BE2C (cell line): ENCODE data around the gene PYGB.

Experiments
- DNase-seq: peaks from one replicate; pipeline ENCODE4 v3.0.0-alpha.2; 2020
- H3K27me3 ChIP-seq: fragments of 250-450 bp; sonication (Bioruptor Pico); 2 replicates; pipeline ENCODE4 v1.5.1; 2020; ENCODE audit warnings: mild to moderate bottlenecking
- H3K36me3 ChIP-seq: fragments of 250-450 bp; sonication (Bioruptor Pico); 2 replicates; pipeline ENCODE4 v1.5.1; 2020; ENCODE audit warnings: mild to moderate bottlenecking
- H3K4me1 ChIP-seq: fragments of 250-450 bp; sonication (Bioruptor Pico); 2 replicates; pipeline ENCODE4 v1.5.1; 2020
- H3K4me3 ChIP-seq: 2 replicates; pipeline ENCODE4 v1.5.1; 2011; ENCODE audit warnings: low read depth, low read length
- H3K9me3 ChIP-seq: fragments of 250-450 bp; sonication (Bioruptor Pico); 2 replicates; pipeline ENCODE4 v1.5.1; 2020
- CTCF ChIP-seq: IDR thresholded peaks from 2 replicates; pipeline ENCODE4 v1.5.1; 2012; ENCODE audit warnings: mild to moderate bottlenecking, low read depth, low read length

Gene PYGB

DNA sequence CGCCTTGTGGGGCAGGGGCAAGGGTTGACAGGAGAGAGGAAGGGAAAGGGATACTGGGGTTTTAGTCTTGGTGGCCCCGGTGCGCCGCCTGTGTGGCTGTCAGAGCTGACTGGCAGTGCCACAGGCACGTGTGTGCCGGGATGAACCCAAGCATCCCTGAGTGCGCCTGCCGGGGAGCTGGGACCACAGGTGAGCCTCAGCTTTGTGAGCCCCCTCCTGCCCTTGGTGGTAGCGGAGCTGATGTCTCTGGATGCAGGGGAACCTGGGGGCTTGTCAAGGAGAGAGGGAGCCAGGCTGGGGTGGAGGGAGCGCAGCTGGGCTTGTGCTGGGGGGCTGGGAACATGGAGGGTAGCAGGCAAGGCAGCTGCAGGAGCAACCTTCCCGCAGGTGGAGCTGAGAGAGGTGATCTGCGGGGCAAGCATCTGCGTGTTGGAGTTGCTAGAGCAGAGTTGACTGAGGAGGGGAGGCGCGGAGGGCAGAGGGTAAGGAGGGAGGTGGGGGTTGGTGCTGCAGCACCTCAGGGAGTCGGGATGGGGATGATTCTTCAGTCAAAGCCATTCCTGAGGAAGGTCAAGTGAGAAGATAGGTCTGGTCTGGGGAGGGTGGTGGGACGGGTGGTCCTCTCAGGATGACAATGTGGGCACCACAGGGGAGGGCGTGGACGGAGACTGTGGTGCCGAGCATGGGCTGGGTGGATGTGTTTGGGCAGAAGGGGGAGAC is 28.1 kb downstream of the PYGB start:
- no peak overlapping the region for H3K4me3 ChIP-seq
- no peaks in the 10 kb centered on the region for H3K27me3 ChIP-seq
- H3K36me3 ChIP-seq = peaks cover 66% of the 10 kb centered on the region
- peaks cover 11% of the 10 kb centered on the region for H3K4me1 ChIP-seq
- peak; percentile 3 for DNase-seq
- TF ChIP-seq CTCF = no peak
- H3K9me3 ChIP-seq = no peaks in the 10 kb centered on the region

DNA sequence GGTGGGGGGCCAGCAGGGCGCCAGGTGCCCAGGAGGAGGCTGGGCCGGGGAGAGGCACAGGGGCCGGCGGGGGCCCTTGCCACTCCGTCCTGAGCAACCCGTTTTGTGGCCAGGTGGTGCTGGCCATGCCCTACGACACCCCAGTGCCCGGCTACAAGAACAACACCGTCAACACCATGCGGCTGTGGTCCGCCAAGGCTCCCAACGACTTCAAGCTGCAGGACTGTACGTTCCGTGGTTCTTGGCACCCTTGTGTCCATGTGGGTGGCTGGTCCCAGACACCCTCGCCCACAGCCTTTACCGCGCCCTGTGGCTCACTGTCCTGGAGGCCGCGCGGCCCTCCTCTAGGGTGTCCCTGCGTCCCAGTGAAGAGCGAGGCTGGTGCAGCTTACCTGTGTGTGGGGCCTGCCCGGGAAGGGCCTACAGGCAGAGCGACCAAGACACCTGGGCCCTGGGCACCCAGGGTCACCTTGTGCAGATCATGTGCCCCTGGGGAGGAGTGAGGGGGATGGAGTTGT is 28.7 kb downstream of the PYGB start:
- H3K4me3 ChIP-seq = no peak overlapping the region
- H3K9me3 ChIP-seq = no peaks in the 10 kb centered on the region
- H3K36me3 ChIP-seq = peaks cover 66% of the 10 kb centered on the region
- TF ChIP-seq CTCF = no peak
- DNase-seq = peak; percentile 7
- H3K27me3 ChIP-seq = no peaks in the 10 kb centered on the region
- H3K4me1 ChIP-seq = peaks cover 11% of the 10 kb centered on the region

DNA sequence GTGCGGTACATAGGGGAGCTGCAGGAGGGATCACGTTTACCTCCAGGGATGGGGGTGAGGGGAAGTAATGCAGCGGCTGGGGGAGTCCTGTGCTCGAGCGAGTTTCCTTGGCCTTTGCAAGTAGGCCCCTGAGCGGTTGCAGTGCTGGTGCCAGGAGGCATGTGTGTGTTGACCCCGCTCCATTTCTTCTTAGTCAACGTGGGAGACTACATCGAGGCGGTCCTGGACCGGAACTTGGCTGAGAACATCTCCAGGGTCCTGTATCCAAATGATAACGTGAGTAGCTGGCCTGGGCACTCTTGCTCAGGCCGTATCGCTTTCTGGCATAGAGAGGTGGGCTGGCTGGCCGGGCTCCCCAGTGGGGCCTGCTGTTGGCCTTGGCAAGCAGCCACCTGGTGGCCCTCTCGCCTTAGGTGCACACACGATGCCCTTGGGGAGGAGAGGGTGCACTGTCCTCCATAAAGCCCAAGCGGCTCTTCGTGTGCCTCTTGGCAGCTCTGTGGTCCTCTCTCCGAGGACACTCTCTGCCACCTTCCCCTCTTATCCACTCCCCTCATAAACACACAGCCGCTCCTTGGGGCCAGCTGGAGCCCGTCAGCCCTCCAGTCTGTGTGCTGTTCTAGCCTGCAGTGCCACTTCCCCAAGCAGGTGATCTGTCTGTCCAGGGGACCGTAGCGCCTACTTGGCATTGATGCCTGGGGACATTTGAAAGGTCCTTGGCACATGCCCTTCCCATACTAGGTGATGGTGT is 29.3 kb downstream of the PYGB start:
- Histone ChIP-seq H3K9me3 (no peaks in the 10 kb centered on the region), H3K27me3 (no peaks in the 10 kb centered on the region), H3K4me3 (no peak overlapping the region), H3K36me3 (peaks cover 65% of the 10 kb centered on the region), H3K4me1 (peaks cover 11% of the 10 kb centered on the region)
- DNase-seq = peak; percentile 13
- no peak for TF ChIP-seq CTCF

- TF ChIP-seq CTCF = no peak
- H3K9me3 ChIP-seq = no peaks in the 10 kb centered on the region
- peaks cover 65% of the 10 kb centered on the region for H3K36me3 ChIP-seq
- DNase-seq = peak; percentile 4
- H3K4me3 ChIP-seq = no peak overlapping the region
- H3K27me3 ChIP-seq = no peaks in the 10 kb centered on the region
- peaks cover 11% of the 10 kb centered on the region for H3K4me1 ChIP-seq
These were observed 30.1 kb downstream of the PYGB start for GRCh38 chr20:25277941-25278521.

DNA sequence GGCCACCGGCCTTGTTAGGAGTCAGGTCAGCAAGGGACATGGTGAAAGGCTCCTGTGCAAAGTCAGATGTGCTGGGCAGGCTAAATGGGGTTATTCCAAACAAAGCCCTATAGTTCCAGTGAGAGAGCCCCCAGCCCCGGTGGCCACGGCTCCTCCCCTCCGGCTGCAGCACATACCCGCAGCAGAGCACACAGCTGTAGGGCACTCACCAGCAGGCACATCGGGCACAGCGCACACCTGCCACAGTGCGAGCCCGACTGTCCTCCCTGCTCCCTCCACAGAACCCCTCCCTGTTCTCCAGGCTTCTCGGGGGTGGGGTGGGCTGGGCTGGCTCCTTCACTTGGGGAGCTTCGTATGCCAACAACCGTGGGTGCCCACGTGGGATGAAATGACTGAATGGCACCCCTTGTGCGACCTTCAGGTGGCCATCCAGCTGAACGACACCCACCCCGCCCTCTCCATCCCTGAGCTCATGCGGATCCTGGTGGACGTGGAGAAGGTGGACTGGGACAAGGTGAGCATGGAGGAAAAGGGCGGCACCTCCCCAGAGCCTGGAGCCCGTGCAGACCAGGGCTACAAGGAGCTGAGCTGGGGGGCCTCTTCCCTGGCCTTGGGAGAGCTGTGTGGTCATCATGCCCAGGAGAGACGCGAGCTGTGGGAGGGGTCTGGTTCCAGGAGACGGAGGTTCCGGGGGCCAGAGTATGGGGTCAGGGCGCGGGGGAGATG is 30.9 kb downstream of the PYGB start:
- Histone ChIP-seq H3K4me3 (no peak overlapping the region), H3K36me3 (peaks cover 65% of the 10 kb centered on the region), H3K27me3 (no peaks in the 10 kb centered on the region), H3K4me1 (peaks cover 11% of the 10 kb centered on the region), H3K9me3 (no peaks in the 10 kb centered on the region)
- TF ChIP-seq CTCF = no peak
- DNase-seq = peak; percentile 4
